ENCODE results near the gene PLXNA4. TPM values are rescaled to one million over a fixed set of nuclear protein-coding genes. Genes with fewer than 3 reads are reported as not detected.

The PLXNA4 gene
- total and polyA plus RNA-seq, 9 of the 15 experiments (the other 6 are each of a cell fraction or from before 2014, with no cell fraction given): under 0.01 to 0.09 TPM; not detected in 7

GRCh38 chr7:132122901-132123300, 453.4 kb downstream of the PLXNA4 start (continued):
- no peak for TF ChIP-seq DMBX1 (CRISPR knock-in tag; IDR thresholded peaks at IDR 0.05; ENCODE audit: borderline replicate concordance)
- no peak for TF ChIP-seq KDM1A (IDR thresholded peaks at IDR 0.05)

GRCh38 chr7:132121987-132122386, 454.3 kb downstream of the PLXNA4 start:
- Histone ChIP-seq H3K4me1 (replicated peaks in 1 of 2; ENCODE audit: control insufficient read depth in 2 of 2, insufficient read depth in 2 of 2, low read length in 2 of 2) (no peaks in the 10 kb centered on the region), H3K27ac (ENCODE audit: extremely low read depth, low read depth, low read length) (no peak overlapping the region), H3K4me2 (ENCODE audit: insufficient read depth, low read length) (no peak overlapping the region), H3K9me3 (replicated peaks; ENCODE audit: control insufficient read depth, insufficient read depth, low read depth, low read length) (no peaks in the 10 kb centered on the region), H3K4me3 (no peak overlapping the region), H3K9ac (ENCODE audit: insufficient read depth in 1 of 2, low read depth in 2 of 2, low read length in 2 of 2) (no peak overlapping the region), H4K20me1 (replicated peaks; ENCODE audit: control insufficient read depth, insufficient read depth, low read length) (peaks cover 15% of the 10 kb centered on the region; the same call in 1 of the 2 replicates), H3K36me3 (ENCODE audit: control insufficient read depth, insufficient read depth, low read length) (no peaks in the 10 kb centered on the region), H3K9me1 (ENCODE audit: control insufficient read depth, insufficient read depth, low read length) (no peaks in the 10 kb centered on the region), H3K27me3 (ENCODE audit: control insufficient read depth in 2 of 2, insufficient read depth in 2 of 2, low read length in 2 of 2) (peaks cover 8 to 19% of the 10 kb centered on the region in 2 experiments), H2AFZ (ENCODE audit: low read depth, low read length) (no peak overlapping the region), H3K79me2 (ENCODE audit: control insufficient read depth, insufficient read depth, low read length) (no peaks in the 10 kb centered on the region)
- ChIA-PET CTCF (ENCODE audit: low intra/inter-chr PET ratio) (no interaction called here), POLR2A (no interaction called here)
- in situ Hi-C loops (cut with MboI): no loop called here
- ATAC-seq (no peak; the same call in 2 of the 3 replicates), FAIRE-seq (no peak), DNase-seq (ENCODE audit: extremely low read depth in 1 of 4, low spot score in 3 of 4) (no peak)
- no peak for TF ChIP-seq ZNF764 (CRISPR knock-in tag; IDR thresholded peaks at IDR 0.05; ENCODE audit: low read depth)
- TF ChIP-seq MTF1 (CRISPR knock-in tag; IDR thresholded peaks at IDR 0.05; ENCODE audit: borderline replicate concordance): no peak
- TF ChIP-seq, protein P1, sequence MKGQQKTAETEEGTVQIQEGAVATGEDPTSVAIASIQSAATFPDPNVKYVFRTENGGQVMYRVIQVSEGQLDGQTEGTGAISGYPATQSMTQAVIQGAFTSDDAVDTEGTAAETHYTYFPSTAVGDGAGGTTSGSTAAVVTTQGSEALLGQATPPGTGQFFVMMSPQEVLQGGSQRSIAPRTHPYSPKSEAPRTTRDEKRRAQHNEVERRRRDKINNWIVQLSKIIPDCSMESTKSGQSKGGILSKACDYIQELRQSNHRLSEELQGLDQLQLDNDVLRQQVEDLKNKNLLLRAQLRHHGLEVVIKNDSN (CRISPR knock-in tag; IDR thresholded peaks at IDR 0.05): no peak
- TF ChIP-seq, protein P2, sequence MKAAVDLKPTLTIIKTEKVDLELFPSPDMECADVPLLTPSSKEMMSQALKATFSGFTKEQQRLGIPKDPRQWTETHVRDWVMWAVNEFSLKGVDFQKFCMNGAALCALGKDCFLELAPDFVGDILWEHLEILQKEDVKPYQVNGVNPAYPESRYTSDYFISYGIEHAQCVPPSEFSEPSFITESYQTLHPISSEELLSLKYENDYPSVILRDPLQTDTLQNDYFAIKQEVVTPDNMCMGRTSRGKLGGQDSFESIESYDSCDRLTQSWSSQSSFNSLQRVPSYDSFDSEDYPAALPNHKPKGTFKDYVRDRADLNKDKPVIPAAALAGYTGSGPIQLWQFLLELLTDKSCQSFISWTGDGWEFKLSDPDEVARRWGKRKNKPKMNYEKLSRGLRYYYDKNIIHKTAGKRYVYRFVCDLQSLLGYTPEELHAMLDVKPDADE (conservative IDR thresholded peaks at IDR 0.05; ENCODE audit: control insufficient read depth, low read depth, low read length): no peak
- TF ChIP-seq TAF1 (IDR thresholded peaks at IDR 0.05; ENCODE audit: control insufficient read depth, extremely low read depth, insufficient read depth, low read length, severe bottlenecking): no peak
- no peak for TF ChIP-seq ZNF184 (CRISPR knock-in tag; IDR thresholded peaks at IDR 0.05)
- TF ChIP-seq E2F1 (CRISPR knock-in tag; IDR thresholded peaks at IDR 0.05): no peak
- no peak for TF ChIP-seq U2AF1 (optimal IDR thresholded peaks at IDR 0.05; ENCODE audit: low read depth, low read length)
- TF ChIP-seq CBFA2T3 (IDR thresholded peaks at IDR 0.05): no peak
- TF ChIP-seq, protein P3, sequence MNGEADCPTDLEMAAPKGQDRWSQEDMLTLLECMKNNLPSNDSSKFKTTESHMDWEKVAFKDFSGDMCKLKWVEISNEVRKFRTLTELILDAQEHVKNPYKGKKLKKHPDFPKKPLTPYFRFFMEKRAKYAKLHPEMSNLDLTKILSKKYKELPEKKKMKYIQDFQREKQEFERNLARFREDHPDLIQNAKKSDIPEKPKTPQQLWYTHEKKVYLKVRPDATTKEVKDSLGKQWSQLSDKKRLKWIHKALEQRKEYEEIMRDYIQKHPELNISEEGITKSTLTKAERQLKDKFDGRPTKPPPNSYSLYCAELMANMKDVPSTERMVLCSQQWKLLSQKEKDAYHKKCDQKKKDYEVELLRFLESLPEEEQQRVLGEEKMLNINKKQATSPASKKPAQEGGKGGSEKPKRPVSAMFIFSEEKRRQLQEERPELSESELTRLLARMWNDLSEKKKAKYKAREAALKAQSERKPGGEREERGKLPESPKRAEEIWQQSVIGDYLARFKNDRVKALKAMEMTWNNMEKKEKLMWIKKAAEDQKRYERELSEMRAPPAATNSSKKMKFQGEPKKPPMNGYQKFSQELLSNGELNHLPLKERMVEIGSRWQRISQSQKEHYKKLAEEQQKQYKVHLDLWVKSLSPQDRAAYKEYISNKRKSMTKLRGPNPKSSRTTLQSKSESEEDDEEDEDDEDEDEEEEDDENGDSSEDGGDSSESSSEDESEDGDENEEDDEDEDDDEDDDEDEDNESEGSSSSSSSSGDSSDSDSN (IDR thresholded peaks at IDR 0.05; ENCODE audit: borderline replicate concordance in 1 of 2, low read depth in 2 of 2, low read length in 2 of 2): no peak
- intact Hi-C loops (cut with micrococcal nuclease): no loop called here
- 0% methylated on average over 6 of the region's 6 CpGs for WGBS (ENCODE audit: insufficient coverage, low coverage, missing lambda C conversion rate)
- BruUV-seq (replicated peaks): no TSS peak
